Activated CD8-positive, alpha-beta memory T cell treated with anti-CD3 and anti-CD28 coated beads for 48 hours (primary cell): Measurements from ENCODE around the gene HOXC9.

ENCODE experiments used
- DNase-seq, 3 experiments: peaks; one replicate each; pipeline ENCODE4 v3.0.0-alpha.2; 2020; ENCODE audit warnings: low read depth in 2 of 3, low spot score in 2 of 3

The HOXC9 gene

DNA sequence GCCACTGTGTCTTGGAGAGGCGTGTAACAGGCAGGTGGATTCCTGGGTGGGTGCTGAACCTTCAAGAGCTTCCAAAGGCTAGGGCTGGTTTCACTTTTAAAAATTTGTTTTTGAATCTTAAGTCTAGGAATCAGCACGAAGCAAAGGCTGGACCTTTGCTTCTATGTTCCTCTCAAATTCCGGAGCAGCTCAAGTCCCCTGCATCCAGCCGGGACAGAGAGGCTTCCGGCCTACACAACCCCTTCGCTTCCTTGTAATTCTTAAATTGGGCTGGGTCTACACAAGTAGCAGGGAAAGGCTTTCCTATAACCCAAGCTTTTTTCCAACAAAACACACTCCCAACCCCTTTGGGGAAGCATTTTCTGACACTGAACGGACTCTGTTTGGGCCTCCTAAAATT lies 37.0 kb upstream of the HOXC9 start:
- no peak for DNase-seq

DNA sequence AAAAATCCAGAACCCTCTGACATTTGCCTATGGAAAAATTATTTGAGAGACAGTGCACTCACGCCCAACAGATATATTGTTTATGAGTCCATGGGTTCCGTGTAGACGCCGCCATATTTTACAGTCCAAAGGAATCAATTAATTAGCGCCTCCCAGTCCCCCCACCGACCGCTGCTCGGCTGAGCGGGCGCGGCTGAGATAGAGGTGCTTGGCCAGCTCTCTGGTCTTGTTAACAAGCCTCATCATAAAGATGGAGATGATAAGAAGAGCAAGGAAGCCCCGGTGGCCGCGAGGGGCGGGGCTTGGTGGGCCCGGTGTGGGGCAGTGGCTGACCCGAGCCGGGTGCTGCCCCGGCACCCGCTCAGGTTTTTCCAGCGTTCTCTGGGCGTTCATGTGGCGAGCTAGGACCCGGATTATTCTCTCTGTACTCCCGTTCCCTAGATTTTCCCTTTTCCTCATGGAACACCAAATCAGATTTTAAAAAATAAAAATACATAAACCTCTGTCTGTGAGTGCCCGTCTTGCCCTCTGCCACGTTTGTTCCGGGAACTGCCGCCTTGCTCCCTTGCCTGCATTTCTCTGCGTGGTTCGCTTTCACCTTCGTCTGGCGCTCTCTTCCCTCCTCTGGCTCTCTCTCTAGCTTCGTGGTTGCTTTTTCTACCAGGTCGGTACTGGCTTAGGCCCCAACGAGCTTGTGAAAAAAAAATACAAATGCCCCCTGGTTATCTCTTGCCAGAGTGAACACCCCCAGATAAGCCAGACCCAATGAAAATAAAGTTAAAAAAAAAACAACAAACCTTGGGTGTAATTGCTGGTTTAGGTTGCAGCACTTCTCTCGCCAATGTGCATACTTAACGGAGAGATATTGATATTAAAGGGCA lies 36.3 kb upstream of the HOXC9 start:
- DNase-seq, result no peak

DNA sequence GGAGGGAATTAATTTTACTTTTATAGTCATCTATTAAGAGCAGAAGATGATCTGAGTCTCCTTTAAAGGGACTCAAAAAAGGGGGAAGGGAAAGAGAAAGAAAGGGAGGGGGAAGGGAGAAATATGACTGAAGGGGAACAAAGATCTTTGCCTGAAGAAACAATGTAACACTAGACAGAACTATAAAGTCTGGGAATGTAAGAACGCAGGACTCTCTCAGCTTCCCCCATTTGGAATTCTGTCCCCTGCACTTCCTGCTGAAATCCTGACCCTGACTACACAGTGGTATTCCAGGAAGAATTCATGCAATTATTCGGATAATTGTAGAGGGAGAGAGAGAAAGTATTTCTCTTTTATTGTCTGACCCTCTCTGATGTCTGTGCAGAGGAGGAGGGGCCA lies 35.6 kb upstream of the HOXC9 start:
- no peak for DNase-seq

DNA sequence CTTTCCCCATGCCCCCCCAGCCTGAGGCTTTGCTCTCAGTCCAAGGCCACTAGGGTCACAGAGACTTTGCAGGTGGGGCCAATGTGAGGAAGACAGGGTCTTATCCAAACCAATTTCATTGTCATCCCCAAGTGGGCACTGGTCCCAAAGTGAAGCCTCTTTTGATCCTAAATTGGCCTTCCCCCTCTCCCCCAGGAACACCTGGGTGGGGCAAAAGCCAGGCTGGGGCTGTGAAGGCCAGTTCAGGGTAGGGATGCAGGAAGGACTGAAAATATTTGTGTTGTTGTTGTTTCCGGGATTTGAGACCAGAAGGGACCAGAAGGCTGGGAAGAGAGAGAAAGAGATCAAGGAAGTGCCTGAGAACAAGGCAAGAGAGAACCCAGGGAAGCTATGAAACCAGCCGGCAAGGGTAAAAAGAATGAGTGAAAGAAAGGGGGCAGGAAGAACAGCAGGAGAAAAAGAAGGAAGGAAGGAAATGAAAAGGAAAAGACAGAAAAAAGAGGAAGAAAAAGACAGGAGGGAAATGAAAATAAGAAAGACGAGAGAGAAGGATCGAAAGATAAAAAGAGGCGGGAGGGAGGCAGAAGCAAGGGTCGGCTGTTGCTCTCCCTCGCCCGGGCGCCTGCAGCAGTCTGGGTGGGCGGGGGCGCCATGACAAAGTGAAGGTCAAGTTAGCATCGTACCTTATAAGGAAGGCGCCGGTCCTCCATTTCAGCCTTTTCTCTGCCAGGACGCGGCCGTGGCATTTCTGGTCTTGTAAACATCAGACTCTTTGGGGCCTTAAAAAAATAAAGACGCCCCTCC lies 34.5 kb upstream of the HOXC9 start:
- DNase-seq, result no peak

DNA sequence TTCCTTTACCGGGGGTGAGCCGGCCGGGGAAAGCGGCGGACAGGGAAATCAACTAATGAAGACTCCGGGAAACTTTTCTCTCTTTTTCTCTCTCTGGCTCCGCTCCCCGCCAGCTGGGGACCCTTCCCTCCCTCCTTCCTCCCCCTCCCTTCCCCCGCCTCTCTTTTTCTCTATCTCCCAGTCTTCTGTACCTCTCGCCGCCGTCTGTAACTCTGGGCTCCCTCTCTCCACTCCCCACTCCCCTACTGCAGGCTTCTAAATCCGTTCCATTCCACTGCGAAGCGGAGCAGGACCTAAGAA lies 33.9 kb upstream of the HOXC9 start:
- DNase-seq, result no peak

DNA sequence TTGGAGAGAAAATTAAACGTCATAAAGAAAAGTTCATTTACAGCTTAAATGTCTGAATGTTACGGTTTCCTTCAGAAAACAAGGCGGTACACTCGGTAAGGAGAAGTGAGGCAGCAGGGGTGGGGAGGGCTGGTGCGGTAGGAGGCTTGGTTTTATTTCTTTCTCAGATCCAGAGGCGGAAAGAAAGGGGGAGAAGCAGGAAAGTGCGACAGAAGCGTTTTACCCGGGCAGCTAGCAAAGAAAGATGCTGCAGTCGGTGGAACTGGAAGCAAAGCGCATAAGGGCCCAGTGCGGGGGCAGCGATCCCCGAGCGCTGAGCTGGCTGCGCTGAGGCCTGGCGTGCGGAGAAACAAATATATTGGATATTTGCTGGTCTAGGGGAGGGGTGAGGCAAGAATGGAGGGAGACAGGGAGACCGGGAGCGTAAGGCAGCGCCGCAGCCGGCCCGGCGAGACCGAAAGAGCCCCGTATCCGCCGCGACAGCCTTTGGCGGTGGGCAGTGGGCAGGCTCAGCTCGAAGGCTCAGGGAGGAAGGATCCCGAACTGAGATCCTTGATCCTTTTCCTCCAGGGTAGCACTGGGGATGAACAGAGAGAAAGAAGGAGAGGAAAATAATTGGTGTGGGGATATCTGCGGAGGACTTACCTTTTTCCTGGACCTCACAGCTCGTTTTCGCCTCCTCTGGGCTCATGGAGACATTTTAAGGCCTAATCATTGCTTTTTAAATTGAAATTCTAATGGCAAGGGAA lies 33.4 kb upstream of the HOXC9 start:
- no peak for DNase-seq

DNA sequence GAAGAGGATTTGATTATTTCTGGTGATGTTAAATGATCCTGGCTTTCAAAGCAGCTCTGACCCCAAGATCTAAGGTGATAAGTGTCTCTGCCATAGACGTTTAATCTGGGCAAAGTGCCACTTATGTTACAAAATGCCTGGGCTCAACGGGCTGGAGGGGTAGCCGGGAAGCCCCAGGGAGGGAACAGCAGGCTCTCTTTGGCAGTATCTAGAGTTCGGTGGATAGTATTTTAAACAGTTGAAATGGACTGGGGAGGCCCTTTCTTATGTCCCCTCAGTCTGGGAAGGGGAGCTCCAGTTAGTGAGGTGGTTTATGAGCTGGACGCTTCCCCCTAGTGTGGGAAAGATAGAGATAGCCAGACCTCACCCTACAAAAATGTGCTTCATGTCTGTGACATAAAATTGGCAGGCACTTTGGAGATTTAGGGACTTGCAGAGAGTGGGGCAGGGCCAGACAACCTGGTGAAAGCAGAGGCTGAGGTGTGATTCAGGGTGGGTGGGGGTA lies 32.5 kb upstream of the HOXC9 start:
- no peak for DNase-seq

DNA sequence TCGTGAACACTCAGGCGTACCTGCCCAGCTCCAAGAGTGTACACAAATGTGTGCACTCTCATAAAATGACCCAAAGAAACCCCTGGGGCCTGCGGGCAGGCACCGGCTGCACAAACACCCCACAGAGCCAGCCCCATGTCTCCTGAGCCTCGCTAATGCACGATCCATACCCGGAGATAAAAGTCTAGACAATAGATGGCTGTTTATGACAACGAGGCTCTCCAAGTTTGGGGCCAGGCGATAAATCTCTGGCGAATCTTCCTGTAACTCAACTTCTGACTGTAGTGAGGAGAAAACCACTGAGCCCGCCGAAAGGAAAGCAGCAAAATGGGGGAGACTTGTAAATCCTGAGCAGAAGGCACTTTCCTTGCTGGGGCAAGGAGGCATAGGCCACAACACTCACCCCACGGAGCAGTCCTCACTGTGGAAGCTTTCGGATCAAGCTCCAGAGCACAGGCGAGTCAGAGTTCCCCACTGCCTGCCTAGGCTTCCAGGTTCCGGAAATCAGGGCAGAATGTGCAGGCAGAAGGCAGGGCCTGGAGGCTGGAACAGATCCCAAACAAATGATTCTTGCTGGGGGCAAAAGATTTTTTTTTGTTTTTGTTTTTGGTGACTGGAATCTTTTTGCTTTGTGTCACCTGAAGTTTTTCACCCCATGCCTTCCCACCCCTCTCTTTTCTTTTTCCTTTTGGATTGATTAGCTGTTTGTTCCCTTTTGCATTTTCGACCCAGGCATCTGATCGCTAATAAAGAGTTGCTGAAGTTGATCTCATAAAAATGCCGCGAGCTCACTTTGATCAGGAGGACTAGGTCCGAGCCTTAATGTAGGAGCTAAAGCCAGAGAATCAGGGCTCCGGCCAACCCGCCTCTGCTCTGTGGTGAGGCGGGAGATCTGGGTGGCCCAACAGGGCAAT lies 31.5 kb upstream of the HOXC9 start:
- no peak for DNase-seq

DNA sequence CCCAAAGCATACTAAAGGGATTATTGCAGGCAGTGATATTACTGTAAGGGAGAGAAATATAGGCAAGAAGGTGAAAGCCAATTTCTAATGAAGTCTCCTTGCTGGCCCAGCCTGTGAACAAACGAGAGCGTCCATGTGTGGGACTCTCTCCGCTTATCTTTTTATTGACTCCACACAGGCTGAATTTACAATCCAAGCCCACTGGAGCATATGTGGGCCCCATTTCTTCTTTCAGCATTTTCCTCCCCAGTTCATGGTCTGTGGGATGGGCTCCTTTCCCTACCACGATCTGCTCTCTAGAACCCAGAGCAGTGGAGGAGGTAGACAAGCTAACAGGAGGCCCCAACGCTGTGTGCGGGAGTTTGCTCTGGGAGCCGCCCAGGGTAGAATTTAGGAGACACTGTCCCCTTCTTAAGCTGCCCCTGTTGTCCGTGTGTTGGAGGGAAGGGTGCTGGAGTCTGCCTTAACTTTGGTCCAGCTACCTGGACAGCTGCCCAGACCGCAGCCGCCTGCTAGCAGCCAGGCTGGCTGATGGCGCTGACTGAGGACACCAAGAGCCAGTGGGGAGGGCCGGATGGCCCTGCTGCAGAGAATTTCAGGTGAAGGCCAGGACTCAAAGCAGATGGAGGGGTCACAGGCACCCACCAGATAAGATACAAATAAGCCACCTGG lies 30.2 kb upstream of the HOXC9 start:
- DNase-seq, result no peak

DNA sequence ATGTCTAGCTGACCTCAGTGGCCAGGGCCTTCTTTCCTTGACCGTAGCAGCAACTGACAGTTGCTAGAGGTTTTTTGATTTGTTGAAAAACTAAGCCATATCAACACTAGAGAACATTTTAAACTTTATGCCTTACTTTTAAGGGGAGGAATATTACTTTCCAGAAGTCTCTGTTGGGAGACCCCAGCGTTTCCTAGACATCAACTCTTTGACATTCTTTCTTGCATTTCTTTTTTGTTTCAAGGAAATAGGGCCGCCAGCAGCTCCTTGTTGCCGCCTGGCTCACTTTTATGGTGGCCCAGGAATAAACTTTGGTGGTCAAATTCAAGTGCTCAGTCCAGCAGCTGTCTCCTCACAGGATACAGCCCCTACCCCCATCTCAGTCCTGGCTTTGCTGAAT lies 29.5 kb upstream of the HOXC9 start:
- no peak for DNase-seq

DNA sequence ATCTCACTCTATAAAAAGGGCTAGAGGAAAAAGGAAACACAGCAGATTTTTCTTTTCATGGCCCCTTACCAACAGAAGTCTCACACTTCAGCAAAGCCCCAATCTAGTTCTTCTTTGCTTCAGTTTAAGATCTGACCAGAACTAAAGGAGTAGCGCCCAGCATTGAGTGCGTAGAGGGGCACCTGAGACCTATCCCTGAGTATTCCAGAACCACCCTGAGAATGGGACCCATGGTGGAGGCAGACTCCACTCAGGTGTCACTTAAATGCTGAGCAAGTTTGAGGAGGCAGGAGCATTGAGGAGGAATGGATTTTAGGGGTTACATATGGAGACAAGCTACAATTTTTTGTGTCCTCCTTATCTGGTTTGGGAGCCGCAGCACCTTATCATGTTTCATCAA lies 28.8 kb upstream of the HOXC9 start:
- DNase-seq, result no peak

DNA sequence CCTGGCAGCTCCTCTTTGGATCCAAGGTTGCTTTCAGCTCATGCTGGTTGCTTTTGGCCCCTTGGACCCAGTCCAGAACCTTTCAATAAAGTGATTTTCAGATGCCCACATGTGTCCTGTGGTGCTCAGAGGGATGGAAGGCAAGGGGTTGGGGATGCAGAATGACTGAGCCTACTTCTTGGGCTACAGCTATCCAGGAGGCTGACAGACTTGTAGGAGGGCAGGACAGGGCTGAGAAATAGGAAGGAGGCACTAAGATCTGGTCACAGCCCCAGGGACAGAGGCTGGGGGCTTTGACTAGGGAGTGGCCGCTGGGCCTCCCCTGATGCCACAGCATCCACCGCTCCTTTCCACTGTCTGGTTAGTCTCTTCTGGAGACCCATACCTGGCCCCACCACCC lies 28.3 kb upstream of the HOXC9 start:
- DNase-seq, result no peak

DNA sequence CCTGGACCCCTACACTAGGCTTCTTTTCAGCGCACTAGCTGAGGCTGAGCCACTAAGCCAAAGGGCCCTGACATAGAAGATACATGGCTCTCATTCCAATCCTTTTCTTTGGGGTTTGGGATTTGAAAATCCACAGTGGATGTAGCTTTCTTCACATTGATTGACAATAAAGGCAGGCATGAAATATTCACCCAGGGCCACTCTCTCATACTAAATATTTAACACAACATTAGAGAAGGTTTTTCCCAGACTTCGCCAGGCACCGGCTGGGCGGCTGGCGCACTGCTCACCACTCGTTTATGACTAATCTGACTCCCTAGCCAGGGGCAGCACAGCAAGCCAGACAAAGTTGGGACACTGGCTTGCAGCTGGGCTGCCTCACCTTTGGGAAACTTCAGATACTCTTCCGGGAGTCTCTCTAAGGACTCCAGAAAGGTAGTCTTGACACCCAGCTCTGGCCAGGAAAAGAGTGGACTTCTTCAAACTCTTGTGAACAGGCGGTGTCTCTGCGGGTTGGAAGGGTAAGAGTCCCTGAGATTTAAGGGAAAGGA lies 27.7 kb upstream of the HOXC9 start:
- no peak for DNase-seq

DNA sequence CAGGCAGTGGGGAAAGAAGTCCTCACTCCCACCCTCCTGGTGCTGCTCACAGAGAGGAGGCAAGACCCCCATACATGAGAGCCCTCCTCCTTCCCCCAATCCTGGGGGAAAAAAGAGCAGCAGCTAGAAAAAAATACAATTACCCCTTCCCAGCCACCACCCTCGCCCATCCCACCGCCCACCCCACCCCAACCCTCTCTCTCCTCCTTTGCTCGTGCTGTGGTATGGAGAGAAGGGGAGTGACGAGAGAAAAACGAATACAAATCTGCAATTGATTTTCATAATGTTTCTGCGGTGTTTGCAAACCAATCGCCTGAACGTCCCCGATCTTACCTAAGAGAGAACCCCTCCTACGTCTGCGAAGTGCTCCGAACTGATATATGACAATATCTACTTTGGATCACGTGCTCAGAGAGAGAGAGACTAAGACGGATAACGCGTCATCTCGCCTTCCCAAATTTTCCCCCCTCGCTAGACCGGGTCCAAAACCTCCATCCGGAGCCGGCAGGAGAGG lies 27.2 kb upstream of the HOXC9 start, which contains the start of gene HOXC11:
TSS of gene HOXC11 (plus strand) at position 405 of the 514 bp plus-strand sequence. CDS start 116 bp downstream, outside the sequence.
- DNase-seq, result no peak

DNA sequence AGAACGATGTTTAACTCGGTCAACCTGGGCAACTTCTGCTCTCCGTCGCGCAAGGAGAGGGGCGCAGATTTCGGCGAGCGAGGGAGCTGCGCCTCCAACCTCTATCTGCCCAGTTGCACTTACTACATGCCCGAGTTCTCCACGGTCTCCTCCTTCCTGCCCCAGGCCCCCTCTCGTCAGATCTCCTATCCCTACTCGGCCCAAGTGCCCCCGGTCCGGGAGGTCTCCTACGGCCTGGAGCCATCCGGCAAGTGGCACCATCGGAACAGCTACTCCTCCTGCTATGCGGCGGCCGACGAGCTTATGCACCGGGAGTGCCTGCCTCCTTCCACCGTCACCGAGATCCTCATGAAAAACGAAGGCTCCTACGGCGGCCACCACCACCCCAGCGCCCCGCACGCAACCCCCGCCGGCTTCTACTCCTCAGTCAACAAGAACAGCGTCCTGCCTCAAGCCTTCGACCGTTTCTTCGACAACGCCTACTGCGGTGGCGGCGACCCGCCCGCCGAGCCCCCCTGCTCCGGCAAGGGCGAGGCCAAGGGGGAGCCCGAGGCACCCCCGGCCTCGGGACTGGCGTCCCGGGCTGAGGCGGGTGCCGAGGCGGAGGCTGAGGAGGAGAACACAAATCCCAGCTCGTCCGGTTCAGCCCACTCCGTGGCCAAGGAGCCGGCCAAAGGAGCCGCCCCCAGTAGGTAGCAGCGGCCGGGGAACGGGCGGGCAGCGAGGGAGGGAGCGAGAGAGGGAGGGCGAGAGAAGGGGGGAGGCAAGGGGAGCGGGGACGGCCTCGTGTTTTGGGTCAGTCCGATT lies 26.5 kb upstream of the HOXC9 start:
- DNase-seq, result no peak

DNA sequence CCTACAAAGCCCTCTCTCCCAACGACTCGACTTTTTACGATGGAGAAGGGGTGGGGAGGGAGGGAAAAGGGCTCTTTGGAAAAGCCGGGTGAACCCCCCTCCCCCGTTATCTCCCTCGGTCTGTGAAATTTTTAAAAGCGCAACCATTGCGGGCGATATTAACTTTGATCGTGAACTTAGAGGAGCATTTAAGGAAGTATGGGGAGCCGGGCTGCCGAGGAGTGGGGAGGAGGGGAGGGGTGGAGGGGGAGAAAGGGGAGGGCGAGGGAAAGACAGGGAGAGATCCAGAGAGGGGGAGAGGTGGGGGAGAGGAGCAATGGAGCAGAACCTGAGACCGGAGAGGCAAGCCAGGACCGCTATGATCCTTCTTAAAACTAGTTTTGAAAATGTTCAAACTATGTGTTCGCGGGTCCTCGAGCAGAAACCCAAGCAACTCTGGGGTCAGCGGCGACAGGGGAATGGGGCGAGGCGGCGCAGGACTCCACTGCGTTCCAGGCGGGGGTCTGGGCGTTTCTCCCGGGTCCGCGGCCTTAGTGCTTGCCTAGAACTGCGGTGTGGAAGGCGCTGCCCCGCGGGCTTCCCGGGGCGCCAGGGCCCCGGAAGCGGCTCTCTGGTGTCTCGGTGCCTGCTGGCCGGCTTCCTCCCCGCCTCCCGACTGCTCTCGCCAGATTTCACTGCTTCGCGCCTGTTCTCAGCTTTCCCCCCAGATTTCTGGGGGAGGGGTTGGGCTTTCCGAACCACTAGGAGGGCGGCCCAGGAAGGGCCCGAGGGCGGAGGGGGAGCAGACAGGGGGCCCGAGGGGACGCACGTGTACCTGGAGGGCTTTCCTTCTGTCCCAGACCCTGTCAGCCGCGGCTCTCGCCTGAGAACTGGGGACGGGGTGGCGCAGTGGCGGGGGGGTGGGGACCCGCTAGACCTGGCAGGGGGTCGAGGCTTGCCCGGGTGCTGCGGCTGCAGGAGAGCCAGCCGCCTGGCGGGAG lies 25.6 kb upstream of the HOXC9 start, which contains the start of gene HOTAIR:
TSS of gene HOTAIR (minus strand) at position 871 of the 980 bp plus-strand sequence.
- no peak for DNase-seq

DNA sequence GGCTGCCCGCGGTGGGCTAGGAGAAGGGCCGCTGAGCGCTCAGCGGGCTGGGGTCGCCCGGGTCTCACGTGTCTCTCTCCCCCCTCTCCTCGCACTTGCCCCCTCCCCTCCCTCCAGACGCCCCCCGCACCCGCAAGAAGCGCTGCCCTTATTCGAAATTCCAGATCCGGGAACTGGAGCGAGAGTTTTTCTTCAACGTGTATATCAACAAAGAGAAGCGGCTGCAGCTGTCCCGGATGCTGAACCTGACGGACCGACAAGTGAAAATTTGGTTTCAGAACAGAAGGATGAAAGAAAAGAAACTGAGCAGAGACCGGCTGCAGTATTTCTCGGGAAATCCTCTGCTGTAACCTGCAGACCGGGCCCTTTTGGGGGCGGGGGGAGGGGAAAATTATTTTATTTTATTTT lies 24.9 kb upstream of the HOXC9 start:
- DNase-seq, result no peak
